Endothelial cell (in vitro differentiated cells): ENCODE data around the gene ANKIB1. TPM values are rescaled to one million over a fixed set of nuclear protein-coding genes. Genes with fewer than 3 reads are reported as not detected.
"Not testable (repeated sequence)": the region's sequence is repeated elsewhere in the genome, so short reads cannot be mapped to it uniquely, and the experiment has no call there.

Experiments
- DNase-seq: peaks from one replicate; pipeline ENCODE4 v3.0.0; 2021; ENCODE audit warnings: low spot score
- H3K27ac Mint-ChIP-seq: one replicate; pipeline ENCODE4 v1.8.0; 2021; ENCODE audit warnings: mixed read lengths, inconsistent platforms; ENCODE audit not compliant: unreplicated experiment
- H3K27me3 Mint-ChIP-seq: one replicate; pipeline ENCODE4 v1.8.0; 2021; ENCODE audit warnings: mild to moderate bottlenecking, moderate library complexity, mixed read lengths, inconsistent platforms; ENCODE audit not compliant: unreplicated experiment
- H3K36me3 Mint-ChIP-seq: one replicate; pipeline ENCODE4 v1.8.0; 2021; ENCODE audit warnings: mild to moderate bottlenecking, low read depth, mixed read lengths, inconsistent platforms; ENCODE audit not compliant: unreplicated experiment
- H3K4me1 Mint-ChIP-seq: one replicate; pipeline ENCODE4 v1.8.0; 2021; ENCODE audit warnings: mild to moderate bottlenecking, mixed read lengths, inconsistent platforms; ENCODE audit not compliant: unreplicated experiment
- H3K4me3 Mint-ChIP-seq: one replicate; pipeline ENCODE4 v1.8.0; 2021; ENCODE audit warnings: mild to moderate bottlenecking, mixed read lengths, inconsistent platforms; ENCODE audit not compliant: unreplicated experiment
- H3K9me3 Mint-ChIP-seq: one replicate; pipeline ENCODE4 v1.8.0; 2021; ENCODE audit warnings: mixed read lengths, inconsistent platforms; ENCODE audit not compliant: unreplicated experiment
- CTCF ChIP-seq: fragments of 200-600 bp; sonication (generic); IDR thresholded peaks from one replicate; pipeline ENCODE4 v1.5.0; 2021; ENCODE audit warnings: antibody characterized with exemption; ENCODE audit not compliant: unreplicated experiment
- total RNA-seq: library from RNA; stranded (reverse); fragmentation: NEBNext Ultra II Directional; extraction: Animal tissue kit (Norgen Biotek cat#: 25700); gene quantifications from one replicate; pipeline ENCODE4 v1.2.1, GENCODE V29; 2021; ENCODE audit not compliant: unreplicated experiment

Gene ANKIB1
- total RNA-seq, 1 donor from 2014 or later = 51.0 TPM

DNA sequence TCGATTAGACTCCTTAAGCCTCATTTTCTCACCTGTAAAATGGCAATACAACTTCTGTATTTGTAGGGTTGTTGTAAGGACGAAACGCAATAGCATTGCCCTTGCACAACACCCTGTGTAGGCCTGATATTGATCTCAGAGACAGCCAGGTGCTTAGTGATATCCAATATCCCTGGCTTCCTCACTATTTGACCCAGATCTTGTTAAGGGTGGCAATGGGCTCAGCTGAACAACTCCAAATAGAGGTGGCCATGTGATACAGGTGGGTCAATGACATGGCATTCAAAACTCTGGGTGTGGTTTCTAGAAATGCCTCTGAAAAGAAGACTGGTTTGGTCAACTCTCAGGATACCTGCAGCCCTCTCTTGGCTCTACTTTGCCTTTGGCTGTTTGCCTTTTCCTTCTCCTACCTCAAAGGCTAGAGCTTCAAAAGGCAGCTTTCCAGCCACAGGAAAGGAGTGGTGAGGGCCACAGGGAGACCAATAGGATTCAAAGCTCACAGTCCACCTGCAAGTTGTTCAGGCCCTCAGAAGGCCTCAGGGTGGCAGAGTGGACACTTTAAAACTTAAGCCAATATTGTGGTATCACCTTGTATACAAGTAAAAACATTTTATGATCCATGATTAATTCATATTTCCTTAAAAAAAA lies 186.6 kb downstream of the ANKIB1 start:
- Mint-ChIP-seq H3K4me1 (no peaks in the 10 kb centered on the region), H3K27ac (no peak overlapping the region), H3K4me3 (no peak overlapping the region), H3K27me3 (peaks cover 1% of the 10 kb centered on the region), H3K36me3 (no peaks in the 10 kb centered on the region), H3K9me3 (no peaks in the 10 kb centered on the region)
- no peak for DNase-seq
- no peak for TF ChIP-seq CTCF

DNA sequence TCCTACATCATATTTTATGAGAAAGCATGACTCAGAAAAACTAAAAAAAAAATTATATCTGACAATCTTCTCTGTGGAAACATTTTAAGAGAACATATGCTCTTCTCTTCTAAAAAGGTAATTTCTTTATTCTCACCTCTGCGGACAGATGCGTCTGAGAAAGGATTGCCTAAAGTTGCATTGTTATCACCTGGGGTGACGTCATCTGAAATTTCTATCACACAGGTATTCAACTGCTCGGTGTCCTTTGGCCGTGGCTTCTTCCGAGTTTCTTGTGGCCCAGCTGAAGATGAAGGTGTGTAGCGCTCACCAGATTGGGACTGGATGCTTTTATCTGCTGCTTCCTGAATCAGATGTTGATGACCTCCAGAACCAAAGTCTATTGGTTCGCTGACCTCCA lies 187.2 kb downstream of the ANKIB1 start:
- Mint-ChIP-seq H3K4me3 (no peak overlapping the region), H3K36me3 (no peaks in the 10 kb centered on the region), H3K4me1 (no peaks in the 10 kb centered on the region), H3K9me3 (no peaks in the 10 kb centered on the region), H3K27me3 (peaks cover 1% of the 10 kb centered on the region), H3K27ac (no peak overlapping the region)
- DNase-seq = no peak
- no peak for TF ChIP-seq CTCF

- TF ChIP-seq CTCF = no peak
- H3K9me3 Mint-ChIP-seq = no peaks in the 10 kb centered on the region
- no peaks in the 10 kb centered on the region for H3K36me3 Mint-ChIP-seq
- H3K4me1 Mint-ChIP-seq = no peaks in the 10 kb centered on the region
- H3K27me3 Mint-ChIP-seq = peaks cover 4% of the 10 kb centered on the region
- H3K4me3 Mint-ChIP-seq = no peak overlapping the region
- no peak overlapping the region for H3K27ac Mint-ChIP-seq
- no peak for DNase-seq
Measured at GRCh38 chr7:92435542-92435941, 189.8 kb downstream of the ANKIB1 start.

- DNase-seq = no peak
- no peak for TF ChIP-seq CTCF
- H3K4me3 Mint-ChIP-seq = no peak overlapping the region
- H3K36me3 Mint-ChIP-seq = no peaks in the 10 kb centered on the region
- H3K4me1 Mint-ChIP-seq = no peaks in the 10 kb centered on the region
- peaks cover 4% of the 10 kb centered on the region for H3K27me3 Mint-ChIP-seq
- H3K27ac Mint-ChIP-seq = no peak overlapping the region
- H3K9me3 Mint-ChIP-seq = no peaks in the 10 kb centered on the region
Measured at GRCh38 chr7:92436612-92437445, 191.1 kb downstream of the ANKIB1 start.

GRCh38 chr7:92437956-92438491 lies 192.2 kb downstream of the ANKIB1 start:
- H3K27me3 Mint-ChIP-seq = peaks cover 4% of the 10 kb centered on the region
- no peak overlapping the region for H3K27ac Mint-ChIP-seq

DNA sequence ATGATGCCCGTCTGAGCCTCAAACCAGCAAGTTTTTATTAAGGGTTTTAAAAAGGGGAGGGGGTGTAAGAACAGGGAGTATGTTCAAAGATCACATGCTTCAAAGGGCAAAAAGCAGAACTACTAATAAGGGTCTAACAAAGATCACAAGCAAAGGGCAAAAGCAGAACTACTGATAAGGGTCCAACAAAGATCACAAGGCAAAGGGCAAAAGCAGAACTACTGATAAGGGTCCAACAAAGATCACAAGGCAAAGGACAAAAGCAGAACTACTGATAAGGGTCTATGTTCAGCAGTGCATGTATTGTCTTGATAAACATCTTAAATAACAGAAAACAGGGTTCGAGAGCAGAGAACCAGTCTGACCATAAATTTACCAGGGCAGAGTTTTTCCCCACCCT lies 196.9 kb downstream of the ANKIB1 start:
- not testable (repeated sequence) for DNase-seq, H3K9me3 Mint-ChIP-seq, H3K36me3 Mint-ChIP-seq, H3K27ac Mint-ChIP-seq, H3K4me1 Mint-ChIP-seq, H3K27me3 Mint-ChIP-seq, H3K4me3 Mint-ChIP-seq

More at GRCh38 chr7:92437956-92438491, 192.2 kb downstream of the ANKIB1 start:
- no peak for DNase-seq
- TF ChIP-seq CTCF = no peak
- H3K9me3 Mint-ChIP-seq = no peaks in the 10 kb centered on the region
- H3K4me3 Mint-ChIP-seq = no peak overlapping the region
- H3K36me3 Mint-ChIP-seq = no peaks in the 10 kb centered on the region
- no peaks in the 10 kb centered on the region for H3K4me1 Mint-ChIP-seq
